ENCODE measurements around the gene FAM221B.

Gene FAM221B

GRCh38 chr9:35828716-35829083, at the start of gene FAM221B:
FAM221B (minus strand) TSS chr9:35828732; CDS start chr9:35826161, 2,571 bp downstream.
- DNase-seq, result no peak

- DNase-seq, result no peak
Observed at GRCh38 chr9:35872505-35872904, 44.0 kb upstream of the FAM221B start.

- DNase-seq, result no peak
Observed at GRCh38 chr9:35871545-35871944, 43.0 kb upstream of the FAM221B start.

- no peak for DNase-seq
Observed at GRCh38 chr9:35870351-35870923, 41.9 kb upstream of the FAM221B start, which contains the start of gene OR13J1. OR13J1 (minus strand) TSS chr9:35870401; CDS start chr9:35870401, 0 bp downstream.

- DNase-seq, result no peak
Observed at GRCh38 chr9:35869621-35870216, 41.2 kb upstream of the FAM221B start.

GRCh38 chr9:35868933-35869332, 40.4 kb upstream of the FAM221B start:
- no peak for DNase-seq

- DNase-seq, result no peak
Observed at GRCh38 chr9:35867538-35867937, 39.0 kb upstream of the FAM221B start.

- DNase-seq, result no peak
Observed at GRCh38 chr9:35864695-35865255, 36.2 kb upstream of the FAM221B start.

GRCh38 chr9:35863583-35863982, 35.1 kb upstream of the FAM221B start:
- no peak for DNase-seq

GRCh38 chr9:35862328-35862727, 33.8 kb upstream of the FAM221B start:
- DNase-seq, result no peak

- no peak for DNase-seq
Observed at GRCh38 chr9:35861161-35861897, 32.8 kb upstream of the FAM221B start.

GRCh38 chr9:35859990-35860339, 31.4 kb upstream of the FAM221B start:
- DNase-seq, result no peak

- DNase-seq, result no peak
Observed at GRCh38 chr9:35859310-35859989, 30.9 kb upstream of the FAM221B start.

- no peak for DNase-seq
Observed at GRCh38 chr9:35858458-35858857, 29.9 kb upstream of the FAM221B start.

- DNase-seq, result no peak
Observed at GRCh38 chr9:35856882-35857281, 28.4 kb upstream of the FAM221B start.

- no peak for DNase-seq
Observed at GRCh38 chr9:35856206-35856605, 27.7 kb upstream of the FAM221B start.

- no peak for DNase-seq
Observed at GRCh38 chr9:35854091-35854762, 25.7 kb upstream of the FAM221B start.

GRCh38 chr9:35852876-35853865, 24.6 kb upstream of the FAM221B start:
- DNase-seq, result no peak

- DNase-seq, result no peak
Observed at GRCh38 chr9:35852267-35852815, 23.8 kb upstream of the FAM221B start.

GRCh38 chr9:35847792-35848572, 19.4 kb upstream of the FAM221B start:
- no peak for DNase-seq
